Brain microvascular endothelial cell (primary cell): ENCODE results near the gene C10orf71.

ENCODE experiments used
- DNase-seq: peaks from one replicate; pipeline ENCODE4 v3.0.0-alpha.2; 2020
- H3K27ac ChIP-seq: fragments of 250-450 bp; sonication (Bioruptor Pico); 2 replicates; pipeline ENCODE4 v1.5.1; 2020; ENCODE audit warnings: mild to moderate bottlenecking, moderate library complexity
- H3K27me3 ChIP-seq: fragments of 250-450 bp; sonication (Bioruptor Pico); replicated peaks from 2 replicates; pipeline ENCODE4 v1.5.1; 2020; ENCODE audit warnings: mild to moderate bottlenecking
- H3K36me3 ChIP-seq: fragments of 250-450 bp; sonication (Bioruptor Pico); replicated peaks from 2 replicates; pipeline ENCODE4 v1.5.1; 2020; ENCODE audit warnings: mild to moderate bottlenecking
- H3K4me3 ChIP-seq: 2 replicates; pipeline ENCODE4 v1.5.1; 2011; ENCODE audit warnings: low read depth, mild to moderate bottlenecking, control low read depth, low read length, moderate library complexity
- in situ Hi-C: cut with HindIII; loops from 2 replicates; pipeline ENCODE4 v1.10.0; 2017; ENCODE audit warnings: low sequenced_read_pairs, low pct_ligation_motif_present
- TF ChIP-seq, protein P1 (sequence below): IDR thresholded peaks from 2 replicates; pipeline ENCODE4 v1.5.1; 2011; ENCODE audit warnings: low read depth, mild to moderate bottlenecking, moderate library complexity, low read length, control low read depth, inconsistent platforms; ENCODE audit errors: missing control alignments

C10orf71 gene

DNA sequence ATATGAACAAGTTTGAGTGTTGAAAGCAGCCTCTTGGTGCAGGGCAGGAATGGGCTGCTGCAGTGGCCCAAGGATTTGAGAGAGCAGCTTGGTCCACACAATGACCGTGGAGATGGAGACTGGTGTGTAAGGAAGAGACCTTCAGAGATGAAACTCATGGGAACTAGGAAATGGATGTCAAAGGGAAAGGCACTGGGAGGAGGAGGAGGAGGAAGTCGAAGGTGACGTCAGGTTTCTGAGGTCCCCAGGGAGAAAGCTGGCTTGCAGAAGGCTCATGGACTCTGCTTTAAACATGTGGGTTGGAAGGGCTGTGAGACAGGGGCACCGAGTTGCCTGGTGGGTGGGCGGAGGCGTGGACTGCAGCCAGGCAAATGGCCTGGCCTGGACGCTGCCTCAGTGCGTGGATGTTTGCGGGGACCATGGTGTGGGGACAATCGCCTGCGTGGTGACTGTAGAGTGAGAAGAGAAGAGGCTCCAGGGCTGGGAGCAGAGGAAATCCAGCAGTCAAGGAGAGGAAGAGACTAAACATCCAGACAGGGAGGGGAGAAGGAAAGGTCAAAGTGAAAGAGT is 14.6 kb downstream of the C10orf71 start:
- in situ Hi-C loops: no loop called here
- no peak overlapping the region for H3K27ac ChIP-seq
- no peak overlapping the region for H3K4me3 ChIP-seq
- H3K27me3 ChIP-seq: no peaks in the 10 kb centered on the region
- H3K36me3 ChIP-seq: no peaks in the 10 kb centered on the region
- no peak for DNase-seq
- TF ChIP-seq, protein P1, sequence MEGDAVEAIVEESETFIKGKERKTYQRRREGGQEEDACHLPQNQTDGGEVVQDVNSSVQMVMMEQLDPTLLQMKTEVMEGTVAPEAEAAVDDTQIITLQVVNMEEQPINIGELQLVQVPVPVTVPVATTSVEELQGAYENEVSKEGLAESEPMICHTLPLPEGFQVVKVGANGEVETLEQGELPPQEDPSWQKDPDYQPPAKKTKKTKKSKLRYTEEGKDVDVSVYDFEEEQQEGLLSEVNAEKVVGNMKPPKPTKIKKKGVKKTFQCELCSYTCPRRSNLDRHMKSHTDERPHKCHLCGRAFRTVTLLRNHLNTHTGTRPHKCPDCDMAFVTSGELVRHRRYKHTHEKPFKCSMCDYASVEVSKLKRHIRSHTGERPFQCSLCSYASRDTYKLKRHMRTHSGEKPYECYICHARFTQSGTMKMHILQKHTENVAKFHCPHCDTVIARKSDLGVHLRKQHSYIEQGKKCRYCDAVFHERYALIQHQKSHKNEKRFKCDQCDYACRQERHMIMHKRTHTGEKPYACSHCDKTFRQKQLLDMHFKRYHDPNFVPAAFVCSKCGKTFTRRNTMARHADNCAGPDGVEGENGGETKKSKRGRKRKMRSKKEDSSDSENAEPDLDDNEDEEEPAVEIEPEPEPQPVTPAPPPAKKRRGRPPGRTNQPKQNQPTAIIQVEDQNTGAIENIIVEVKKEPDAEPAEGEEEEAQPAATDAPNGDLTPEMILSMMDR: no peak

DNA sequence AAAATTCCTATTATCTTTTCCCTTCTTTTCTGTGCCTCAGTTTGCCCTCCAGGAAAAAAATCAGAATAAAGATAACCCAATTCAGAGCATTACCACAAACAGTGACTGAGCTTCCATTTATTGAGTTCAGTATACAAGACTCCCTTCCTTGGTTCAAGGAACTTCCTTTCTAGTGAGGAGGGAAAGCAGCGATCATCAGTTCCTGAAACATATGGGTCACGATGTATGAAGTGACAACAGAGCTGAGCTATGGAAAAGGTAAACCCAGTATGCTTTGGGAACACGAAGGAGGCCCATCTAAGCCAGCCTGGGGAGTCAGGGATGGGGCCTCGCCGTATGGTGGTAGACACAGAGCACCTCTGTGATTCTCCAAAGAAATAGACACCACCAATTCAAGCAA is 15.8 kb downstream of the C10orf71 start:
- DNase-seq: no peak
- Histone ChIP-seq H3K27ac (no peak overlapping the region), H3K27me3 (no peaks in the 10 kb centered on the region), H3K36me3 (no peaks in the 10 kb centered on the region), H3K4me3 (no peak overlapping the region)
- TF ChIP-seq, protein P1: no peak
- in situ Hi-C loops: no loop called here

DNA sequence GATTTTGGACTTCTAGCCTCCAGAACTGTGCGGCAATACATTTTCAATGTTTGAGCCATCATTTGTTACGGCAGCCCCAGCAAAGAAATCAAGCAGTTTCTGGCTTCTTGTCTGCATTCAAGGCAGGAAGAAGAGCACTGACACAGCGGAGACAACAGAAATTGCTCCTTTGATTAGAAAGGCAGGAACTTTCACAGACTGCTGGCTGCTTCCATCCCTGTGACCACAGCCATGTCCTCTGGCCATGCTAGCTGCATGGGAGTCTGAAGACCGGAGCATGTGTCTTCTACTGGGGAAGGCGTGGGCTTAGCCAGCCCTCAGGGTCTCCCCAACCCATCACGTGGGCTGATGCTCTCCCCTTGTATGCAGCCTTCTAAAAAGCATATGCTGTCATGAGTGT is 19.1 kb downstream of the C10orf71 start:
- Histone ChIP-seq H3K36me3 (no peaks in the 10 kb centered on the region), H3K27me3 (no peaks in the 10 kb centered on the region), H3K27ac (no peak overlapping the region), H3K4me3 (no peak overlapping the region)
- TF ChIP-seq, protein P1: no peak
- in situ Hi-C loops: no loop called here
- DNase-seq: no peak

DNA sequence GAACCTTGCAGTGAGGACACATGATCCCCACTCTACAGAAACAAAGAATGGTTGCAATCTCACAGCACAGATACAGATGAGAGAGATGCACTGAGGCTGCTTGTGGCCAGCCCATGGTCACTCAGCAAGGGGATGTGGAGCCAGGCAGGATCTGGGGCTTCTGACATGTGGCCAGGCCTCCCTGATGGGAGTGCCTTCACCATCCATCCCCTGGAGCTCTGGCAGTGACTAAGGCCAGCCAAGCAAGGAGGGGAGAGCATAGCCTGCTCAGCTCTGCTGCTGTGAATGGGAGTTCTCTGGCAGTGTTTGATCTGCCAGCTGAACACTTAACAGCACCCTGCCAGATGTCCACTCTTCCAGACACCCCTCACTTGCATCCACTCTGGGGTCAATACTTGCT is 19.8 kb downstream of the C10orf71 start:
- Histone ChIP-seq H3K4me3 (no peak overlapping the region), H3K36me3 (no peaks in the 10 kb centered on the region), H3K27me3 (no peaks in the 10 kb centered on the region), H3K27ac (no peak overlapping the region)
- DNase-seq: no peak
- TF ChIP-seq, protein P1: no peak
- in situ Hi-C loops: no loop called here

DNA sequence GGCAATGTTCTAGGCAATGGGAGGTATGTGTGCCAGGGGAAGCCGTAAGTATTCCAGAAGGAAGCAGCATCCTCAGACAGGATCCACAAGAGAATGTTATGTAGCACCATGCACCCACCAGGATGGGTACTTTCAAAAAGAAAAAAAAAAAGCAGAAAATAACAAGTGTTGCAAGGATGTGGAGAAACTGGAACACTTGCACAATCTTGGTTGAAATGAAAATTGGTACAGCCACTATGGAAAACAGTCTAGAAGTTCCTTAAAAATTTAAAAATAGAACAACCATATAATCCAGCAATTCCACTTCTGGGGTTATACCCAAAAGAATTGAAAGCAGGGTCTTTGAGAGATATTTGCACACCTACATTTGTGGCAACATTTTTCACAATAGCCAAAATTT is 20.2 kb downstream of the C10orf71 start:
- in situ Hi-C loops: no loop called here

More for the DNA sequence above, 20.2 kb downstream of the C10orf71 start:
- Histone ChIP-seq H3K36me3 (no peaks in the 10 kb centered on the region), H3K27me3 (no peaks in the 10 kb centered on the region), H3K4me3 (no peak overlapping the region), H3K27ac (no peak overlapping the region)
- TF ChIP-seq, protein P1: no peak
- DNase-seq: no peak
